OCI-LY1 (cell line): ENCODE results near the gene GLI2.

Experiments used
- H2AFZ ChIP-seq: fragments of 200-600 bp; sonication (generic), shearing (Covaris generic); 2 replicates; pipeline ENCODE4 v1.6.0; 2014; ENCODE audit warnings: antibody characterized with exemption, mild to moderate bottlenecking, low read length
- H3F3A ChIP-seq: fragments of 200-600 bp; sonication (generic), shearing (Covaris generic); 2 replicates; pipeline ENCODE4 v1.6.0; 2014; ENCODE audit warnings: mild to moderate bottlenecking, antibody characterized with exemption, low read length, moderate library complexity; ENCODE audit not compliant: insufficient read depth
- H3K27ac ChIP-seq: fragments of 200-600 bp; sonication (generic); 2 replicates; pipeline ENCODE4 v1.5.1; 2014; ENCODE audit warnings: low read length, mixed run types, mild to moderate bottlenecking, low read depth; ENCODE audit not compliant: poor library complexity, severe bottlenecking
- H3K27me3 ChIP-seq: fragments of 200-600 bp; sonication (generic); 2 replicates; pipeline ENCODE4 v1.6.0; 2014; ENCODE audit warnings: antibody characterized with exemption, mild to moderate bottlenecking, low read length, moderate library complexity; ENCODE audit not compliant: insufficient read depth
- H3K36me3 ChIP-seq: fragments of 200-600 bp; sonication (generic); 2 replicates; pipeline ENCODE4 v1.6.1; 2014; ENCODE audit warnings: mild to moderate bottlenecking, antibody characterized with exemption, low read length, moderate library complexity, mixed read lengths; ENCODE audit not compliant: insufficient read depth
- H3K4me1 ChIP-seq: fragments of 200-600 bp; sonication (generic); 2 replicates; pipeline ENCODE4 v1.5.1; 2014; ENCODE audit warnings: mild to moderate bottlenecking, low read length, moderate library complexity; ENCODE audit not compliant: insufficient read depth, severe bottlenecking
- H3K4me2 ChIP-seq: fragments of 200-600 bp; sonication (generic), shearing (Covaris generic); 2 replicates; pipeline ENCODE4 v1.6.1; 2014; ENCODE audit warnings: low read length
- H3K4me3 ChIP-seq: fragments of 200-600 bp; sonication (generic); 2 replicates; pipeline ENCODE4 v1.5.1; 2014; ENCODE audit warnings: low read length, low read depth, mild to moderate bottlenecking, mixed read lengths; ENCODE audit not compliant: poor library complexity, severe bottlenecking
- H3K79me2 ChIP-seq: fragments of 200-600 bp; shearing (Covaris generic); 2 replicates; pipeline ENCODE4 v1.6.1; 2016; ENCODE audit warnings: mixed run types, low read length, mixed read lengths; ENCODE audit not compliant: insufficient read depth
- H3K9ac ChIP-seq: fragments of 200-600 bp; sonication (generic), shearing (Covaris generic); 2 replicates; pipeline ENCODE4 v1.6.1; 2014; ENCODE audit warnings: mild to moderate bottlenecking, low read length, mixed read lengths
- H3K9me2 ChIP-seq: fragments of 200-600 bp; sonication (generic), shearing (Covaris generic); 2 replicates; pipeline ENCODE4 v1.6.1; 2014; ENCODE audit warnings: low read depth, mild to moderate bottlenecking, low read length, mixed read lengths
- H3K9me3 ChIP-seq: fragments of 200-600 bp; shearing (Covaris generic); 2 replicates; pipeline ENCODE4 v1.6.1; 2014; ENCODE audit warnings: low read length, mixed read lengths
- H4K20me1 ChIP-seq: fragments of 200-600 bp; sonication (generic), shearing (Covaris generic); 2 replicates; pipeline ENCODE4 v1.6.0; 2016; ENCODE audit warnings: mild to moderate bottlenecking, low read length; ENCODE audit not compliant: insufficient read depth
- EZH2 ChIP-seq: fragments of 200-600 bp; sonication (generic), shearing (Covaris generic); IDR thresholded peaks from 2 replicates; pipeline ENCODE4 v1.8.0; 2017; ENCODE audit warnings: borderline replicate concordance, mixed run types, mild to moderate bottlenecking, antibody characterized with exemption, low read length, moderate library complexity, mixed read lengths
- TF ChIP-seq, protein P1 (sequence below): fragments of 200-600 bp; sonication (generic), shearing (Covaris generic); IDR thresholded peaks from 2 replicates; pipeline ENCODE4 v1.5.1; 2017; ENCODE audit warnings: mild to moderate bottlenecking, antibody characterized with exemption, low read length, moderate library complexity, mixed read lengths

The GLI2 gene

DNA sequence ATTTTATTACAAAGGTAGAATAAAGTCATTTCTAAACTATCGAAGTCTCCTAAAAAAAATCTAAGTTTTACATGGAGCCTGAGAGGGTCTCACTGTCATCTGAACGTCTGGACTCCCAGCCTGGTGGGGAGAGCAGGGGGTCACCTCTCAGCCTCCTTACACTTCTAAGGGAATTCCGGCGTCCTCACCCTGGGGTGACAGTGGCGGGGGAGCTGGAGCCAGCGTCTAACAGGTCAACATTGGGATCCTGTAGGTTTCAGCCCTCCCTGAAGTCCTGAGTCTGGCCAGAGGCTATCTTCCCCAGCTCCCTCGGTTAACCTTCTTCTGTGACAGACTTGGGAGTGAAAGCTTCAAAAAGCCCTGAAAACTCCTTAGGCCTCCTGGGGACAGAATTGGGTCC is 34.6 kb upstream of the GLI2 start:
- Histone ChIP-seq H3K4me3 (no peak overlapping the region), H3K27me3 (peaks cover 7% of the 10 kb centered on the region; the same call in 1 of the 2 replicates), H3K4me1 (no peaks in the 10 kb centered on the region), H3K36me3 (no peaks in the 10 kb centered on the region), H2AFZ (no peak overlapping the region), H3K4me2 (no peak overlapping the region), H3K9me3 (no peaks in the 10 kb centered on the region), H3K27ac (no peak overlapping the region), H3K9me2 (no peaks in the 10 kb centered on the region), H3F3A (no peaks in the 10 kb centered on the region), H3K9ac (no peak overlapping the region), H3K79me2 (no peaks in the 10 kb centered on the region), H4K20me1 (no peaks in the 10 kb centered on the region)
- TF ChIP-seq, protein P1, sequence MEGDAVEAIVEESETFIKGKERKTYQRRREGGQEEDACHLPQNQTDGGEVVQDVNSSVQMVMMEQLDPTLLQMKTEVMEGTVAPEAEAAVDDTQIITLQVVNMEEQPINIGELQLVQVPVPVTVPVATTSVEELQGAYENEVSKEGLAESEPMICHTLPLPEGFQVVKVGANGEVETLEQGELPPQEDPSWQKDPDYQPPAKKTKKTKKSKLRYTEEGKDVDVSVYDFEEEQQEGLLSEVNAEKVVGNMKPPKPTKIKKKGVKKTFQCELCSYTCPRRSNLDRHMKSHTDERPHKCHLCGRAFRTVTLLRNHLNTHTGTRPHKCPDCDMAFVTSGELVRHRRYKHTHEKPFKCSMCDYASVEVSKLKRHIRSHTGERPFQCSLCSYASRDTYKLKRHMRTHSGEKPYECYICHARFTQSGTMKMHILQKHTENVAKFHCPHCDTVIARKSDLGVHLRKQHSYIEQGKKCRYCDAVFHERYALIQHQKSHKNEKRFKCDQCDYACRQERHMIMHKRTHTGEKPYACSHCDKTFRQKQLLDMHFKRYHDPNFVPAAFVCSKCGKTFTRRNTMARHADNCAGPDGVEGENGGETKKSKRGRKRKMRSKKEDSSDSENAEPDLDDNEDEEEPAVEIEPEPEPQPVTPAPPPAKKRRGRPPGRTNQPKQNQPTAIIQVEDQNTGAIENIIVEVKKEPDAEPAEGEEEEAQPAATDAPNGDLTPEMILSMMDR, result no peak
- TF ChIP-seq EZH2, result no peak

DNA sequence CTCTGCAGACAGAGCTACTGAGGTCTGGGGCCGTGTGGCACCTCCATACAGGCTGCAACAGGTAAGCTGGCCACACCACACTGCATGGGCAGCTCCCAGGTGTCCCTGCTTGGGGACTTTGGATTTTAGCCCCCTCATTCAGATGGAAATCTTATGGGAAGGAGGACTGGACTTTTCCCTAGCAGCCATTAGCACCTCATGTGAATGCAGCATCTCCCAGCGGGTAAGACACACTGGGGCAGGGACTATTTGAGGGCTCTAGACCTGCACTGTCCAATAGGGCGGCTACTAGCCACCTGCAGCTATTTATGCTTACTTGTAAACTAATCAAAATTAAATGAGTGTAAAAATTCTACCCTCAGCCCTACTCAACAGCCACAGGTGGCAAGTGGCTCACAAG is 34.2 kb upstream of the GLI2 start:
- no peaks in the 10 kb centered on the region for H3K4me1 ChIP-seq
- H3K36me3 ChIP-seq, result no peaks in the 10 kb centered on the region

DNA sequence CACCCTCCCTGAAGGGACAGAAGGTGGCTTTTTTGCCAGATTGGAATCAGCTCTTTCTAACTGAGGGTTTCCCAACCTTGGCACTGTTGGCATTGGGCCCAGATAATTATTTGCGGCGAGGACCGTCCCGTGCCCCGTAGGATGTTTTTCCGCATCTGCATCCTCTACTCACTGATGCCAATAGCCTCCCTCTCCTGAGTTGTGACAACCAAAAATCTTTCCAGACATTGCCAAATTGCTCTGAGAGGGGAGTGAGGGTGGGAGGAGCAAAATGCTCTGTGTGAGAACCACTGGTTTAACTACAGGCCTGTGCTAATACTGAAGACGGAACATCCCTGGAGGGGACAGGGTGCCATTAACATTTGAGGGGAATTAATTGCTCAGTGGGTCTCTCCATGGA is 33.6 kb upstream of the GLI2 start:
- no peaks in the 10 kb centered on the region for H3K4me1 ChIP-seq
- H3K4me3 ChIP-seq, result no peak overlapping the region
- H3K9me2 ChIP-seq, result no peaks in the 10 kb centered on the region
- H3K27ac ChIP-seq, result no peak overlapping the region
- peaks cover 3% of the 10 kb centered on the region; the same call in 1 of the 2 replicates for H3K27me3 ChIP-seq
- H3K9ac ChIP-seq, result no peak overlapping the region
- H4K20me1 ChIP-seq, result no peaks in the 10 kb centered on the region
- H2AFZ ChIP-seq, result no peak overlapping the region
- no peaks in the 10 kb centered on the region for H3F3A ChIP-seq
- TF ChIP-seq, protein P1, result no peak
- no peak for TF ChIP-seq EZH2
- no peaks in the 10 kb centered on the region for H3K79me2 ChIP-seq
- H3K36me3 ChIP-seq, result no peaks in the 10 kb centered on the region
- H3K4me2 ChIP-seq, result no peak overlapping the region
- H3K9me3 ChIP-seq, result no peaks in the 10 kb centered on the region

More for the DNA sequence above, 34.2 kb upstream of the GLI2 start:
- Histone ChIP-seq H3F3A (no peaks in the 10 kb centered on the region), H3K9me3 (no peaks in the 10 kb centered on the region), H3K27me3 (peaks cover 3% of the 10 kb centered on the region; the same call in 1 of the 2 replicates), H3K4me2 (no peak overlapping the region), H2AFZ (no peak overlapping the region), H3K9me2 (no peaks in the 10 kb centered on the region), H3K4me3 (no peak overlapping the region), H3K79me2 (no peaks in the 10 kb centered on the region), H3K9ac (no peak overlapping the region), H3K27ac (no peak overlapping the region), H4K20me1 (no peaks in the 10 kb centered on the region)
- TF ChIP-seq, protein P1, result no peak
- TF ChIP-seq EZH2, result no peak
